ENCODE measurements around the gene APOBEC3C.

Gene APOBEC3C

GRCh38 chr22:39013942-39014722, at the start of gene APOBEC3C:
TSS of gene APOBEC3C (plus strand) at chr22:39014257. CDS start at chr22:39014363, 106 bp downstream.
- H3K27ac ChIP-seq (ENCODE audit: poor library complexity, severe bottlenecking): peak within 1 kb of the TSS; percentile 64
- peak within 1 kb of the TSS; percentile 37 for H3K4me3 ChIP-seq (ENCODE audit: severe bottlenecking)
- no peaks in the 10 kb centered on the region for H3K27me3 ChIP-seq (ENCODE audit: insufficient read depth, poor library complexity, severe bottlenecking)
- ATAC-seq (ENCODE audit: low read depth) (peak; percentile 98), DNase-seq (ENCODE audit: low spot score) (peak; percentile 82)
- H3K4me1 ChIP-seq (ENCODE audit: insufficient read depth, poor library complexity, severe bottlenecking): no peaks in the 10 kb centered on the region
- TF ChIP-seq CTCF (IDR thresholded peaks at IDR 0.05; ENCODE audit: poor library complexity, severe bottlenecking): peak; percentile 33
- no peaks in the 10 kb centered on the region for H3K9me3 ChIP-seq (ENCODE audit: severe bottlenecking)
- peaks cover 16% of the 10 kb centered on the region; the same call in 1 of the 2 replicates for H3K36me3 ChIP-seq (ENCODE audit: low read depth)

GRCh38 chr22:38964306-38964705, 49.8 kb upstream of the APOBEC3C start:
- no peak for TF ChIP-seq CTCF (IDR thresholded peaks at IDR 0.05; ENCODE audit: poor library complexity, severe bottlenecking)
- H3K9me3 ChIP-seq (ENCODE audit: severe bottlenecking): no peaks in the 10 kb centered on the region
- no peak overlapping the region for H3K4me3 ChIP-seq (ENCODE audit: severe bottlenecking)
- H3K36me3 ChIP-seq (ENCODE audit: low read depth): no peaks in the 10 kb centered on the region
- DNase-seq (ENCODE audit: low spot score) (no peak), ATAC-seq (ENCODE audit: low read depth) (no peak)
- H3K27ac ChIP-seq (ENCODE audit: poor library complexity, severe bottlenecking): no peak overlapping the region
- H3K4me1 ChIP-seq (ENCODE audit: insufficient read depth, poor library complexity, severe bottlenecking): no peaks in the 10 kb centered on the region
- no peaks in the 10 kb centered on the region for H3K27me3 ChIP-seq (ENCODE audit: insufficient read depth, poor library complexity, severe bottlenecking)

- H3K9me3 ChIP-seq (ENCODE audit: severe bottlenecking): no peaks in the 10 kb centered on the region
- H3K36me3 ChIP-seq (ENCODE audit: low read depth): no peaks in the 10 kb centered on the region
- H3K27ac ChIP-seq (ENCODE audit: poor library complexity, severe bottlenecking): no peak overlapping the region
- no peaks in the 10 kb centered on the region for H3K27me3 ChIP-seq (ENCODE audit: insufficient read depth, poor library complexity, severe bottlenecking)
- TF ChIP-seq CTCF (IDR thresholded peaks at IDR 0.05; ENCODE audit: poor library complexity, severe bottlenecking): no peak
- no peaks in the 10 kb centered on the region for H3K4me1 ChIP-seq (ENCODE audit: insufficient read depth, poor library complexity, severe bottlenecking)
- no peak overlapping the region for H3K4me3 ChIP-seq (ENCODE audit: severe bottlenecking)
- DNase-seq (ENCODE audit: low spot score): no peak
- no peak for ATAC-seq (ENCODE audit: low read depth)
Observed at GRCh38 chr22:38964989-38965388, 49.1 kb upstream of the APOBEC3C start.

GRCh38 chr22:38965614-38966379, 48.3 kb upstream of the APOBEC3C start:
- H3K4me3 ChIP-seq (ENCODE audit: severe bottlenecking): no peak overlapping the region
- no peak for ATAC-seq (ENCODE audit: low read depth)

More at GRCh38 chr22:38965614-38966379, 48.3 kb upstream of the APOBEC3C start:
- Histone ChIP-seq H3K27ac (ENCODE audit: poor library complexity, severe bottlenecking) (no peak overlapping the region), H3K4me1 (ENCODE audit: insufficient read depth, poor library complexity, severe bottlenecking) (no peaks in the 10 kb centered on the region), H3K36me3 (ENCODE audit: low read depth) (no peaks in the 10 kb centered on the region), H3K27me3 (ENCODE audit: insufficient read depth, poor library complexity, severe bottlenecking) (no peaks in the 10 kb centered on the region), H3K9me3 (ENCODE audit: severe bottlenecking) (no peaks in the 10 kb centered on the region)
- TF ChIP-seq CTCF (IDR thresholded peaks at IDR 0.05; ENCODE audit: poor library complexity, severe bottlenecking): no peak
- no peak for DNase-seq (ENCODE audit: low spot score)
